Measurements from ENCODE around the gene TUBAL3.
A peak's percentile ranks its signal among the peaks of the same experiment; 100 is the strongest.
"Not testable (repeated sequence)": the region's sequence is repeated elsewhere in the genome, so short reads cannot be mapped to it uniquely, and the experiment has no call there.

The TUBAL3 gene

DNA sequence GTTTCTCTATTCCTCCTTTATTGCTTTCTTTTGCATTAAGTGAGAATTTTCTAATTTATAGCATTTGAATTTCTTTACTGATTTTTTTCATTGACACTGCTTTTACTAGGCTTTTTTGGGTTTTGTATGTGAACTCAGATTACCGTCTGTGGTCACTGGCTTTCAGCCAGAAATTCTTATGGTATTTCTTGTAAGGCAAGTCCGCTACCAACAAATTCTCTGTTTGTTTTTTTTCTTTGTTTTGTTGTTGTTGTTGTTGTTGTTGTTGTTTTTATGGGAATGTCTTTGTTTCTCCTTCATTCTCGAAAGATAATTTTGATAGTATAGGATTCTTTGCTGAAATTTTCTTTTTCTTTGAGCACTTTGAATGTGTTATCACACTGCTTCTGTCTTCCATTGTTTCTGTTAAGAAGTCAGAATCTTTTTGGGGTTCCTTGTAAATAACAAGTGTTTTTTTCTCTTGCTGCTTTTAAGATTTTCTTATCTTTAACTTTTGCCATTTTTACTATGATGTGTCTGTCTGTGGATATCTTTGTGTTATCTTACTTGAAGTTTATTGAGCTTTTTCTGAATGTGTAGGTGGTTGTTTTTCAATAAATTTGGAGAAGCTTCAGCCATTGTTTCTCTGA, 15.0 kb upstream of the TUBAL3 start:
- DNase-seq, result peak; percentile 60

DNA sequence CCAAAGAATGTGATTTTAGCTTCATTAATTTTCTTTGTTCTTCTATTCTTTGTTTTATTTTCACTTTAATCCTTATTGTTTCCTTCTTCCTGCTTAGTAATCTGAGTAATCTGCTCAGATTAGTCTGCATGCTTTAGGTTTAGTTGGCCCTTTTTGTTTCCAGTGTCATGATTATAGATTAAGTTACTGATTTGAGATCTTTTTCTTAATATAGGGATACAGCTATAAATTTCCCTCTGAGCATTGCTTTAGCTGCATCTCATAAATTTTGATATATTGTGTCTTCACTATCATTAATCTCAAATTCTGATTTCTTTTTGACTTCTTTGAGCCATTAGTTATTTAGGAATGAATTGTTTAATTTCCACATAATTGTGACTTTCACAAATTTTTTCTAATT, 14.0 kb upstream of the TUBAL3 start:
- no peak for DNase-seq

DNA sequence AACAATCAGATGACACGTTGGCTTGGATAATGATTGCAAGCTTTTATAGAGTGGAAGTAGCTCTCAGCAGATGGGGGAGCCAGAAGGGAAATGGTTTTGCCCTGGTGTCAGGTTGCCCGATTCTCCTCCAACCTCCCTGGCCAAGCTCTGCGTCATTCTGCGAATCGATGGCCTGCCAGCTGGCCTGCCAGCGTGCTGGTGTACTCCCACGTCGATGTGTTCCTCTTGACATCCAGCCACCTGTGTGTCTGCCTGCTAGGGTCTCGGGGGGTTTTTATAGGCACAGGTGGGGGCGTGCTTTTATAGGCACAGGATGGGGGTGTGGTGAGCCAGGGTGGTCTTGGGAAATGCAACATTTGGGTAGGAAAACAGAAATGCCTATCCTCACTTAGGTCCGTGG, 12.4 kb upstream of the TUBAL3 start:
- no peak for DNase-seq

DNA sequence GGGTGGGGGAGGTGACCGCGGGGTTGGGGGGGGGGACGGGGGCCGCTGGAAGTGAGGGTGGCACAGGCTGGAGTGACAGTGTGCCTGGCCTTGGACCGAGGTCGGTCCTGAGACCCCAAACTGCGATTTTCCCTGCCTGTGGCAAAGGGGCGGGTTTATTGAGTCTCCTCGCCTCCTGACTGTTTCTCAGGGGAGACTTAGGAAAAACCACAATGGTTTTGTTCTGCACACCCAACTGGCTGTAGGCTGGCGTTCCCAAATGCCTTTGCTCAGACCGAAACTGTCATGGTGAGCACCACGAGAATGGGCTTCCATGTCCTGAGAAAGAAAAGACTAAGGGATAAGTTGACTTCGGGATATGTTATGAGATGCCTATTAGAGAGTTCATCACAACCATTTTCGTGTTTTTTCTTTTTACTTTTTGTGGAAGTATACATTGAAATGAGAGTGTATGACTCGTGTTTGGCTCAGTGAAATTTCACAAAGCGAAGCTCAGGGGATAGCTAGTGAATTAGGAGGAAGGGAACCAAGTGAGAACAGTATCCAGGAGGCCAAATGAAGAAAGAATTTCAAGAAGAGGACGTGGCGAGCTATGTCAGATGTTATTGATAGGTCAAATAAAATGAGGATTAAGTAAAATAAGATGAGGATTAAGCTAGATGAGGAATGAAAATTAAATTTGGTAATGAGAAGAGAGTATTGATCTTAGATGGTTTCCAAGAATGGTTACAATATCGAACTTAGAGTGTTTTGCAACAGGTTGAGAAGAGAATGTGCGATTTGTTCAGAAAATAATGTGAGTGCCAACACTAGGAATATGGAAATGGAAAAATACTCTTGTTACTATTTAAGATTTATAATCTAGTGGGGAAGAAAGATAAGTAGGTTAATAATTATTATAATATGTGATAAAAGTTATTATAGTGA, 8.6 kb upstream of the TUBAL3 start:
- DNase-seq, result peak; percentile 40

DNA sequence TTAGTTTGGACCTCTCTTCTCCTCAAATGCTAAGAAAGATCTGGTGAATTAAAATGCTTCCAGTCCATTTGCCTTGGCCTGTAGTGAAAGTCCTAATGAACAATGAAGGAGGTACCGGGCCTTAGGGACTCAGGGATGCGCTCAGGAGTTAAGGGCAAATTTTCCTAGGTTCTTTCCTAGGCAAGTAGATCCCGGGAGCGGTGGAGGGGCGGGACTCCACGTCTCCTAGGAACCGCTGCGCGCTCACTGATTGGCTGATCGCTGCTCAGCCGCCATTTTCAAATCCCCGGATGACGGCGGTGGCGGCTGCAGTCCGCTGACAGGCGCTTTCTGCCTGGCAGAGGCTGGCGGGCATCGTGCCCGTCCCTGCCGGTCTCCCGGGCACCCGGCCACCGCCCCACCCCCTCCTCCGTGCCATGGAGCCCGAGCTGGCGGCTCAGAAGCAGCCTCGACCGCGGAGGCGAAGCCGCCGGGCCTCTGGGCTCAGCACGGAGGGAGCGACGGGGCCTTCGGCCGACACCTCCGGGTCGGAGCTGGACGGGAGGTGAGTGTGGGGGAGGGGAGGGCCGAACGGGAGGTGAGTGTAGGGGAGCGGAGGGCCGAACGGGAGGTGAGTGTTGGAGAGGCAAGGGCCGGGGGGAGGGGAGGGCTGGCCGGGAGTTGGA, 7.8 kb upstream of the TUBAL3 start, which contains the start of gene NET1:
NET1 (plus strand) TSS at position 281 of the 665 bp plus-strand sequence; CDS start at position 417, 136 bp downstream.
- peak; percentile 94 for DNase-seq

DNA sequence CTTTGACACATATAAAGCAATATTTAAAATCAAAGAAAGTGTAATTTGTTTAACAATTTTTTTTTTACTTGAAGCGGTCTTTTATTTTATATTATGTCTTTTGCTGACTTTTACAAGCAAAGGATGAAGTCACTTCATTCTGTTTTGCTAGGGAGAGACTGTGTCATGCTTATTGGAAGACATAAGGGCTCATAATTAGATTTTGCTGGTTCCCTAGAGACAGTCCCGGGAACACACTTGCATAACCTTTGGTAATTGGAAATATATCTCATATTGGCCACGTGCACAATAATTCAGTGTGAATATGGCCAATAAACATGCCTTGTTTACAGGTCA, 7.3 kb upstream of the TUBAL3 start:
- no peak for DNase-seq

DNA sequence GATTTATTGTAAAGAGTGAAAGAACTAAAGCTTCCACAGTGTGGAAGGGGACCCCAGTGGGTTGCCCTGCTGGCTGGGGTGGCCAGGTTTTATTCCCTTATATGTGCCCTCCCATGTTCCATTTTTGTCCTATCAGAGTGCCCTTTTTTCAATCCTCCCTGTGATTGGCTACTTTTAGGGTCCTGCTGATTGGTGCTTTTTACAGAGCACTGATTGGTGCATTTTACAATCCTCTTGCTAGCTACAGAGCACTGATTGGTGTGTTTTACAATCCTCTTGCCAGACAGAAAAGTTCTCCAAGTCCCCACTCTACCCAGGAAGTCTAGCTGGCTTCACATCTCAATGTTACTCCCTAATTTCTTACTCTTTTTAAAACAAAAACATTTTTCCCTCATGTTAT, 6.2 kb upstream of the TUBAL3 start:
- DNase-seq, result not testable (repeated sequence)

DNA sequence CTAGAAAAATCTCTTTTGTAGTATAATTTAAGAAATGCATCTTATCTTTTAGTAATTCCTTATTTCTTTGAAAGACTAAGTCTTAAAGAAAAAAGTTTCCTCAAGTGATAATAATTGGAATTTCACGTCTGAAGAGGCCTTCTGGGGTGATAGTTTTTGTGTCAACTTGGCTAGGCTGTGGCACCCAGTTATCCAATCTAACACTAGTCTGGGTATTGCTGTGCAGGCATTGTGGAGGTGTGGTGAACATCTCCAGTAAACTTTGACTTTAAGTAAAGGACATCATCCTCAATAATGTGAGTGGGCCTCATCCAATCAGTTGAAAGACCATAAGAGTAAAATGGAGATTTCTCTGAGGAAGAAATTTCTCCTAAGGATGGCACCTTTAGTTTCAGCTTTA, 2.3 kb upstream of the TUBAL3 start:
- no peak for DNase-seq

DNA sequence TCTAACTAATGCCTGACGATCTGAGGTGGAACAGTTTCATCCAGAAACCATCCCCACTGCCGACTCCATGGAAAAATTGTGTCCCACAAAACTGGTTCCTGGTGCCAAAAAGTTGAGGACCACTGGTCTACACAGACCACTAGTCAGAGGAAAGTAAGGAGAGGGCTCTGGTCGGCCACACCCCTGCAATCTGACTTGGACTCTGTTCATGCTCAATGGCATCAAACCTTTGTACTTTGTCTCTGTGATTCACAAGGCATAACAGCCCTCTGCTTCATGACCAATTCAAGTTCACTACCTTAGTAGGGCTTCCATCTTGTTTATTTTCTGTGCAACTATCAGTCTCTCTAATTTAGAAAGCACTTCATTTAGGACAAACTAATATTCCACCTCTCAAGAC, 1.8 kb downstream of the TUBAL3 start:
- no peak for DNase-seq

DNA sequence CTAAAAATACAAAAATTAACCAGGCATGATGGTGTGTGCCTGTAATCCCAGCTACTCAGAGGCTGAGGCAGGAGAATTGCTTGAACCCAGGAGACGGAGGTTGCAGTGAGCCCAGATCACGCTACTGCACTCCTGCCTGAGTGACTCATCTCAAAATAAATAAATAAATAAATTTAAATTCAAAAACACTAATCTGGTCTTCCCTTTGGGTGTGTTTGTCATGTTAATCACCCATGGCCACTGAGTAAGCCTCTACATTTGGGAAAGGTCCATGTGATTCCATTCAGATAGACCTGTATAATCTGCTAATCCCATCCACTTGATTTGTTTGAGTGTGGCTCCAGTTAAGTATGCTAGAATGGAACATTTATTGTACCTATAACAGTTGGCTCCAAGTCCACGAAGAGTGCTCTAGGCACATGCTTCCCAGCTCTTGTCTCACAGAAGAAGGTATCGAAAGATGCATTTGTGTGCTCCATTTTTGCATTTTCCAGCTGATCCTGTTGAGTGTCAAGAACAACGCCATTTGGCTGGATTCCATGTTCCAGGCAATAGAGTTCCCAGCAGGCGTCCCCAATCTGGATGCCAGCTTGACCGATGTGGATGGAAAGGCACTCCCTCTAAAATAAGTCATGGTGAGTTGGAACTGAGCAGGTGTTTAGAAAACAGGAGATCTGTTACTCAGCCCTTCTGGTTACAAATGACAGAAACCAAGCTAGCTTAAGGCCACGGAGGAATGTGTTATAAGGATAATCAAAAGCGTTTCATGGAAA, 4.0 kb downstream of the TUBAL3 start:
- DNase-seq, result no peak

DNA sequence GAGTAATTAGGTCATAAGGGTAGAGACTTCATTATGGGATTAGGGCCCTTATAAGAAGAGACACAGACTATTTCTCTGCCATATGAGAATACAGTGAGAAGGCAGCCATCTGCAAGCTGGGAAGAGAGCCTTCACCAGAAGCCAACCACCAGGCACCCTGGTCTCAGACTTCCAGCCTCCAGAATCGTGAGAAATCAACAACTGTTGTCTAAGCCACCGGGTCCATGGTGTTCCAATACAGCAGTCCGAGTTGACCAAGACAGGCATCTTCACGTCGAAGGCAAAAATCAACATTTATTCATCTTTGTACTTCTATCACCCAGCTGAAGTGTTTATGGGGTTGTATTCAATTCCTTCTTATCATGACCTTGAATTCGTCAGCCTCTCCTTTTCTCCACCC, 5.3 kb downstream of the TUBAL3 start:
- DNase-seq, result no peak

DNA sequence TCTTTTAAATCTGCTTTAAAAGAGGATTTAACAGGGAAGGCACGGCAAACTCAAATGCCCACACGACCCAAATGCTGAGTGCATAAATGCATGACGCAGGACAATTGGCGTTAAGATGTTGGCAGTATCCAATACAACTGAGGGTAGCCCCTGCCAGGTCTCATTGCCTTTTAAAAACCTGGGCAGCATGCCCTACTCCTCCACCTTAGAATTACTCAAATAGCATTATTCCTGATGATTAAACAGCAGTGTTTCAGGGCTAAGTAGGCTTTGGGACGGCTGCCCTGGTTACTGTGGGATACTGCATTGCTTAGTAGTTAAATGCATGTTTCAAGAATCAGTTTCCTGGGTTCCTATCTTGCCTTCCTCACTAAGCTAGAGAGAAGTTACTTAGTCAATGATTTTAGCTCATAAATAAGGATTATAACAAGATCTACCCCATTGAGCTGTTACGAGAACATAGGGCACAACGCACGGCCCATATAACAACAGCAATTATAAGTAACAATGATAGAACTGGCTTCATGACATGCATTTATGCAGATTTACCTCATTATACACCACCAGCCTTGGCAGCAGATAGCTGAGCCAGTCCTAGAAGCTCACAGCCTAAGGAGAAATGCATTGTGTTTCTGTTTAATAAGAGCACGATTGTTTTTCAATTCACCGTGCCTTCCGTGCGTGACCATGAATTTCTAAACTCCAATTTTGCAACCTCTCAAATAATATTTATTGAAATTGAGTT, 7.9 kb downstream of the TUBAL3 start:
- no peak for DNase-seq

DNA sequence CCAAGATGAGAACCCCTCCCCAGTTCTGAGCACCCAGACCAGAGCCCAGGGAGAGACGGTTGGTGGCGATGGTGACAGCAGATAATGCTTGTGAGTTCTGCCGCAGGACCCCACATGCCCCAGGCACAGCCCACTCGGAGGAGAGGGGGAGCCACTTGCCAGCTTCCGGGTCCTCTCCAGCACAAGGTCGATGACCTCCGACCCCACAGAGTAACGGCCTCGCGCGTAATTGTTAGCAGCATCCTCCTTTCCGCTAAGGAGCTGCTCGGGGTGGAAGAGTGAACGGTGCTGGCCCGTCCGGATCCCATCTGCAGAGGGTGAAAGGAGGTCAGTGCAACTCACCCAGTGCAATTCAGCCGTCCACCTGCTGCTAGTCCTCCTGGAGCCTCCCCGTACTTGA, 9.5 kb downstream of the TUBAL3 start:
- no peak for DNase-seq

DNA sequence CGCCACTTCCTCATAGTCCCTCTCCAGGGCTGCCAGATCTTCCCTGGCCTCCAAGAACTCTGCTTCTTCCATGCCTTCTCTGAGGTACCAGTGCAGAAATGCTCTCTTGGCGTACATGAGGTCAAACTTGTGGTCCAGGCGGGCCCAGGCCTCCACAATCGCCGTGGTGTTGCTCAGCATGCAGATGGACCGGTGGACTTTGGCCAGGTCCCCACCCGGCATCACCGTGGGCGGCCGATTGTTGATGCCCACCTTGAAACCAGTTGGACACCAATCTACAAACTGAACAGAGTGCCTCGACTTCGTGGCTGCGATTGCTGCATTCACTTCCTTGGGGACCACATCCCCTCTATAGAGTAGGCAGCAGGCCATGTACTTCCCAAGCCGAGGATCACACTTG, 11.1 kb downstream of the TUBAL3 start:
- no peak for DNase-seq

DNA sequence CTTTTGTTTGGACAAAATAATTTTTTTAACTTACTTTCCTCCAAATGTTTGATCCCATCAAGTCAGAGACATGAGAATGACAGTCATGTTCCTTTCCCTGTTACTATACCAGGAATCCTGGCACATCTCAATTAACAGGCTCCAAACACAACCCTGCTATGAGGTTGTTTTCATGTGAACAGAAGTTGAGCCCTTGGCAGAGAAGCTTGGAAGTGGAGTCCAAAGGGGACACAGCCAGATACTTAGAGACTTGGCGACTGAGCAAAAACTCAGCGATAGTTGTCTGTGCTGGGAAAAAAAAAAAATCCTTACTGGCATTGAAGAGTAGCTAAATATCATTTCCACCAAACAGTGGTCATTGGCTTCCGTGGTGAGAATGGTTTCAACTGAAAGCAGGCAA, 12.8 kb downstream of the TUBAL3 start:
- no peak for DNase-seq

DNA sequence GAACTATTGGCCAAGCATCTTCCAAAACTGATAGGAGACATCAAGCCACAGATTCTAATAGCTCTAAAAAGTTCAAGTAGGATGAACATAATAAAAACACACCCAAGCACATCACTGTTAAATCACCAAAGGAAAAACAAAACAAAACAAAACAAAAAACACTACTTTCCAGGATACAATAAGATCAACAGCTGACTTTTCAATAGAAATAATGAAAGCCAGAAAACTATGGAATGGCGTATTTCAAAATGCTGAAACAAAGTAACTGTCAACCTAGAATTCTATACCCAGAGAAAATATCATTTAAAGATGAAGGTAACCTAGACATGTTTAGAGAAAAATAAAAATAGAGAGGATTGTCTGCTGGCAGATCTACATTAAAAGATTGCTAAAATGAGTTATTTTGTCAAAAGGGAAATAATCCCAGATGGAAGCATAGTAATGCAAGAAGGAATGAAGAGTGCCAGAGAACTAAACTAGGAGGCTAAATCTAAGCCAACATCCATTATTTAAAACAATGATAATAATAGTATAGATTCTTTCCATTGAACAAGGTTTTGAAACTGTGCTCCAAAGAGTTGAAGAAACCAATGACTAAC, 13.9 kb downstream of the TUBAL3 start:
- no peak for DNase-seq

DNA sequence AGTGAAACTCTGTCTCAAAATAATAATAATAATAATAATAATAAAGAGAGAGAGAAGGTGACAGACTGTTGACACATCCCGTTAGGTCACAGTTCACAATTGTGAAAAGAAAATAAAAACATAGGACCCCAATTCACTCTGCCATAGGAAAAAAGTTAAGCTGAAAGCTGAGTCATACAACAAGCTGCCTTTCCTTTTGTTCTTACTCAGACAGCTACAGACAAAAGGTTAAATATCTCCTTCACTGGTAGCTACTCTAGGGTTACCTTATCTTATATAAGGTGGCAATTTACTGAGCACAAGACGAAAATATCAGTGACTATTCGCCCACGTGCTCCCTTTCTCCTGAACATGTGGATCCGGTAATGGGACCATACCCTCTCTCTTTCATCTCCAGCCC, 17.5 kb downstream of the TUBAL3 start:
- DNase-seq, result no peak

DNA sequence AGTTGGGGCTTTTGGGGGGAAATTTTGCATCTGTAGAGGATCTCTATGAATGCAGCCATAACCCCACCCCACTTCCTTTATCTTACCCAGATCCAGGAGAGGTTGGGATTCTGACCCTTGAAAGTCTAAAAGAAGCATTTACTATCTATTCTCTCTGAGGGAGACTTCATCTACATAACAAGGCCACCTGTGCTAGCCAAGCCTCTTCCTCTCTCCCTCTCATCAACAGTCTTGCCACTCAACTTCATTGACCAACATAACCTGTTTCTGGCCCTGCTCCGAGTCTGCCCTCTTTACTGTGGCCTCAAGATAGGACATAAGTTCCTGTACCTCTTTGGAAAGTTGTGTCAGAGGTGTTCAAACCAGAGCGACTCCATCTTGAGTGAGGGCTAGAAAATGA, 19.4 kb downstream of the TUBAL3 start:
- no peak for DNase-seq

DNA sequence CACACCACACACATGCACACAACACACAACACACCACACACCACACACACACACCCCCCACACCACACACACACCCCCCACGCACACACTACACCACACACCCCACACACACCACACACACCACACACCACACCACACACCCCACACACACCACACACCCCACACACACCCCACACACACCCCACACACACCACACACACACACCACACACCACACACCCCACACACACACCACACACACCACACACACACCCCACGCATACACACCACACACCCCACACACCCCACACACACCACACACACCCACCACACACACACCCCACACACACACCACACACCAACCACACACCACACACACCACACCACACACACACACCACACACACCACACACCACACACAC, 23.4 kb downstream of the TUBAL3 start:
- no peak for DNase-seq

DNA sequence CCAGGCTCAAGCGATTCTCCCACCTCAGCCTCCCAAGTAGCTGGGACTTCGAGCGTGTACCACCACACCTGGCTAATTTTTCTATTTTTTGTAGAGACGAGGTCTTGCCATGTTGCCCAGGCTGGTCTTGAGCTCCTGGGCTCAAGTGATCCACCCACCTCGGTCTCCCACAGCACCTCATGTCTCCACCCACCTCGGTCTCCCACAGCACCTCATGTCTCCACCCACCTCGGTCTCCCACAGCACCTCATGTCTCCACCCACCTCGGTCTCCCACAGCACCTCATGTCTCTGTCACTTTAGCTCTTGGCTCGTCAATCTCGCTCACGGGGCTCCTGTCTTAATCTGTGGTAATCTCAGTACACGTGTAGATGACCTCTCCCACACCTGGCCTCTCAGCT, 24.2 kb downstream of the TUBAL3 start:
- not testable (repeated sequence) for DNase-seq

DNA sequence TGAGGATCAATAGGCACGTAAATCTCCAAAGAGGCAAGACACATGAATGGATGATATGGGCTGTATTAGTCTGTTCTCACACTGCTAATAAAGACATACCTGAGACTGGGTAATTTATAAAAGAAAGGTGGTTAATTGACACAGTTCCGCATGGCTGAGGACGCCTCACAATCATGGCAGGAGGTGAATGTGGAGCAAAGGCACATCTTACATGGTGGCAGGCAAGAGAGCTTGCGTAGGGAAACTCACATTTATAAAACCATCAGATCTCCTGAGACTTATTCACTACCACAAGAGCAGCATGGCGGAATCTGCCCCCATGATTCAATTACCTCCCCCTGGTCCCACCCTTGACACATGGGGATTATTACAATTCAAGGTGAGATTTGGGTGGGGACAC, 25.4 kb downstream of the TUBAL3 start:
- DNase-seq, result not testable (repeated sequence)

DNA sequence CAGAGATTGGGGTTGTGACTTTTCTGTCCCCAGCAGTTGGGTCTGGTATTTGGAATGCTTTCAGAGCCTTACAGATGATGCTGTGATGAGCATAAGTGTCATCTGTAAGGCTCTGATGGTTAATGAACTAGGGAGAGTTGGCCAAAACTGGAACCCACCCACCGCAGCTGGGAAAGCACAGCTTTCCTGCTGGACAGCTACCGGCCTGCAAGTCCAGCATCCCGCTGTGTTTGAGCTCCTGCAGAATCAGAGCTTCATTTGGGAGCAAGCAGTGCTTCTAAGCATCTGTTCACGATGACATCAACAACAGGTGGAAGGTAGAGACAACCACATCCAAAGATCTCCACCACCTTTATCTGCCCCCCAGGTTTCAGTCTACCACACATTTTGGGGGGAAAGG, 28.2 kb downstream of the TUBAL3 start:
- no peak for DNase-seq
